IMR-90 (cell line): ENCODE data around the gene KCNJ10. TPM values are rescaled to one million over a fixed set of nuclear protein-coding genes. Genes with fewer than 3 reads are reported as not detected.

Source experiments
- ATAC-seq: fragments of 200-7000 bp; cut with Tn5 transposase; 2 replicates; pipeline ENCODE4 v1.9.1; 2020; ENCODE audit warnings: low read depth, mild to moderate bottlenecking, moderate library complexity
- BruUV-seq: library from RNA; stranded (reverse); fragments of 400-500 nt; replicated peaks from 2 replicates; lab custom pipeline; 2021; lab: Mats Ljungman, UMichigan
- CTCF ChIA-PET: fragments of 300-600 bp; formaldehyde crosslinking; extraction: SDS; loops from one replicate; lab custom pipeline; 2021; ENCODE audit warnings: antibody characterized with exemption; lab: Yijun Ruan, JAX
- POLR2A ChIA-PET: fragments of 300-600 bp; sonication (Branson Sonifier 250); formaldehyde crosslinking; loops from one replicate; lab custom pipeline; 2022; ENCODE audit warnings: antibody characterized with exemption; ENCODE audit not compliant: unreplicated experiment; lab: Charles Lee
- DNase-seq: peaks from one replicate; pipeline ENCODE4 v3.0.0; 2013
- H2AFZ ChIP-seq: replicated peaks from 2 replicates; pipeline ENCODE3; 2013; ENCODE audit warnings: low read length, mild to moderate bottlenecking; ENCODE audit not compliant: poor library complexity
- H2AK5ac ChIP-seq: 2 replicates; pipeline ENCODE4 v1.6.1; 2013; ENCODE audit warnings: low read depth, low read length, inconsistent platforms
- H2AK9ac ChIP-seq: replicated peaks from 2 replicates; pipeline ENCODE3; 2013; ENCODE audit warnings: mild to moderate bottlenecking, low read depth, low read length, moderate library complexity; ENCODE audit not compliant: poor library complexity
- H2BK120ac ChIP-seq: 2 replicates; pipeline ENCODE4 v1.6.1; 2013; ENCODE audit warnings: low read depth, low read length, inconsistent platforms
- H2BK15ac ChIP-seq: 3 replicates; pipeline ENCODE4 v1.6.1; 2013; ENCODE audit warnings: low read depth, low read length, inconsistent platforms
- H2BK20ac ChIP-seq: 2 replicates; pipeline ENCODE4 v1.6.1; 2013; ENCODE audit warnings: low read depth, mild to moderate bottlenecking, inconsistent platforms, low read length, moderate library complexity
- H2BK5ac ChIP-seq: 2 replicates; pipeline ENCODE4 v1.6.1; 2013; ENCODE audit warnings: mild to moderate bottlenecking, low read depth, low read length, inconsistent platforms; ENCODE audit not compliant: poor library complexity, severe bottlenecking
- H3K14ac ChIP-seq: replicated peaks from 2 replicates; pipeline ENCODE4 v1.6.1; 2013; ENCODE audit warnings: low read depth, low read length, inconsistent platforms
- H3K18ac ChIP-seq: 2 replicates; pipeline ENCODE4 v1.6.1; 2013; ENCODE audit warnings: low read depth, low read length, control low read depth
- H3K23ac ChIP-seq: 2 replicates; pipeline ENCODE4 v1.6.1; 2013; ENCODE audit warnings: low read depth, low read length, inconsistent platforms
- H3K27ac ChIP-seq: 2 replicates; pipeline ENCODE4 v1.5.1; 2013; ENCODE audit warnings: mild to moderate bottlenecking, control low read depth, low read length; ENCODE audit not compliant: insufficient read depth
- H3K27me3 ChIP-seq: 2 replicates; pipeline ENCODE4 v1.6.1; 2013; ENCODE audit warnings: low read length; ENCODE audit not compliant: control insufficient read depth, insufficient read depth
- H3K36me3 ChIP-seq: 2 replicates; pipeline ENCODE4 v1.6.1; 2013; ENCODE audit warnings: low read length, mixed read lengths; ENCODE audit not compliant: control insufficient read depth, insufficient read depth
- H3K4ac ChIP-seq: 2 replicates; pipeline ENCODE4 v1.6.1; 2013; ENCODE audit warnings: low read depth, low read length, inconsistent platforms
- H3K4me1 ChIP-seq: 2 replicates; pipeline ENCODE4 v1.6.1; 2013; ENCODE audit warnings: low read length, mixed read lengths; ENCODE audit not compliant: control insufficient read depth, insufficient read depth
- H3K4me2 ChIP-seq: 2 replicates; pipeline ENCODE4 v1.6.1; 2013; ENCODE audit warnings: low read depth, mild to moderate bottlenecking, control low read depth, low read length, moderate library complexity
- H3K4me3 ChIP-seq: 2 replicates; pipeline ENCODE4 v1.5.1; 2013; ENCODE audit warnings: low read depth, mild to moderate bottlenecking, control low read depth, low read length, moderate library complexity; ENCODE audit not compliant: insufficient read depth
- H3K56ac ChIP-seq: 2 replicates; pipeline ENCODE4 v1.6.1; 2013; ENCODE audit warnings: low read length, inconsistent platforms; ENCODE audit not compliant: insufficient read depth; ENCODE audit errors: extremely low read depth
- H3K79me1 ChIP-seq, 2 experiments: 2 replicates each; pipeline ENCODE4 v1.6.1; 2013; ENCODE audit warnings: low read length in 2 of 2, inconsistent platforms in 1 of 2, low read depth in 1 of 2
- H3K9ac ChIP-seq: 2 replicates; pipeline ENCODE4 v1.6.1; 2013; ENCODE audit warnings: low read depth, low read length, control low read depth
- H3K9me1 ChIP-seq: 2 replicates; pipeline ENCODE4 v1.6.1; 2013; ENCODE audit warnings: low read length, inconsistent platforms; ENCODE audit not compliant: insufficient read depth
- H3K9me3 ChIP-seq: 2 replicates; pipeline ENCODE4 v1.6.1; 2013; ENCODE audit warnings: low read length; ENCODE audit not compliant: control insufficient read depth, insufficient read depth
- H4K20me1 ChIP-seq: 2 replicates; pipeline ENCODE4 v1.6.1; 2013; ENCODE audit warnings: low read length, inconsistent platforms; ENCODE audit not compliant: insufficient read depth
- H4K5ac ChIP-seq: 2 replicates; pipeline ENCODE4 v1.6.1; 2013; ENCODE audit warnings: mild to moderate bottlenecking, low read depth, low read length, control low read depth
- H4K8ac ChIP-seq, 2 experiments: 2 replicates each; pipeline ENCODE4 v1.6.1; 2013; ENCODE audit warnings: low read depth in 2 of 2, low read length in 2 of 2, control low read depth in 1 of 2, inconsistent platforms in 1 of 2
- H4K91ac ChIP-seq: 2 replicates; pipeline ENCODE4 v1.6.1; 2013; ENCODE audit warnings: low read depth, low read length, inconsistent platforms; ENCODE audit not compliant: insufficient read depth
- BHLHE40 ChIP-seq: fragments of 150-350 bp; IDR thresholded peaks from 2 replicates; pipeline ENCODE4 v1.6.1; 2016; ENCODE audit warnings: mild to moderate bottlenecking, low read depth, low read length
- CEBPB ChIP-seq: IDR thresholded peaks from 2 replicates; pipeline ENCODE4 v1.6.1; 2012; ENCODE audit warnings: low read depth, low read length, improper control_type of control experiment
- ELK1 ChIP-seq: fragments of 150-350 bp; IDR thresholded peaks from 2 replicates; pipeline ENCODE4 v1.6.1; 2016; ENCODE audit warnings: low read depth, mild to moderate bottlenecking, low read length, moderate library complexity, borderline replicate concordance
- FOS ChIP-seq: fragments of 150-350 bp; IDR thresholded peaks from 2 replicates; pipeline ENCODE4 v1.6.1; 2016; ENCODE audit warnings: low read depth, low read length
- MAFK ChIP-seq: IDR thresholded peaks from 2 replicates; pipeline ENCODE4 v1.6.1; 2012; ENCODE audit warnings: low read depth, low read length, improper control_type of control experiment
- MAZ ChIP-seq: IDR thresholded peaks from 2 replicates; pipeline ENCODE4 v1.6.1; 2012; ENCODE audit warnings: low read depth, mild to moderate bottlenecking, low read length, improper control_type of control experiment, moderate library complexity, borderline replicate concordance
- MXI1 ChIP-seq: IDR thresholded peaks from 2 replicates; pipeline ENCODE4 v1.6.1; 2012; ENCODE audit warnings: low read depth, mild to moderate bottlenecking, low read length, moderate library complexity, borderline replicate concordance
- NFE2L2 ChIP-seq: fragments of 150-350 bp; IDR thresholded peaks from 2 replicates; pipeline ENCODE4 v1.6.1; 2016; ENCODE audit warnings: low read depth, mild to moderate bottlenecking, low read length
- POLR2A ChIP-seq: IDR thresholded peaks from 2 replicates; pipeline ENCODE4 v1.6.1; 2012; ENCODE audit warnings: mild to moderate bottlenecking, low read depth, low read length
- RAD21 ChIP-seq: IDR thresholded peaks from 2 replicates; pipeline ENCODE4 v1.6.1; 2012; ENCODE audit warnings: low read length, improper control_type of control experiment
- RCOR1 ChIP-seq: IDR thresholded peaks from 2 replicates; pipeline ENCODE4 v1.6.1; 2012; ENCODE audit warnings: mild to moderate bottlenecking, low read length, improper control_type of control experiment; ENCODE audit not compliant: insufficient replicate concordance
- RFX5 ChIP-seq: IDR thresholded peaks from 2 replicates; pipeline ENCODE4 v1.8.0; 2012; ENCODE audit warnings: low read depth, mild to moderate bottlenecking, low read length, moderate library complexity
- SMC3 ChIP-seq: fragments of 150-350 bp; IDR thresholded peaks from 2 replicates; pipeline ENCODE4 v1.6.1; 2016; ENCODE audit warnings: low read depth, mild to moderate bottlenecking, antibody characterized with exemption, low read length, moderate library complexity
- USF2 ChIP-seq: fragments of 150-350 bp; IDR thresholded peaks from 2 replicates; pipeline ENCODE4 v1.6.1; 2017; ENCODE audit warnings: mild to moderate bottlenecking, antibody characterized with exemption, low read length, low read depth
- WGBS, 2 experiments: methylation state at CpG; one replicate each; pipeline versions ENCODE4 v1.1.5 to v1.1.7; 2013; ENCODE audit warnings: missing lambda C conversion rate in 2 of 2; ENCODE audit not compliant: insufficient read length in 1 of 2; ENCODE audit errors: extremely low coverage in 2 of 2; 5-methylcytosine and 5-hydroxymethylcytosine counted together
- dilution Hi-C: fragments of 300-500 bp; cut with HindIII; formaldehyde crosslinking; loops from one replicate; pipeline ENCODE4 v1.14.3; 2018; ENCODE audit warnings: low sequenced_read_pairs; ENCODE audit not compliant: unreplicated experiment
- in situ Hi-C: fragments of 300-500 bp; cut with MboI; formaldehyde crosslinking; loops from 3 replicates; pipeline ENCODE4 v1.14.3; 2019; ENCODE audit warnings: low sequenced_read_pairs, inconsistent platforms, mixed read lengths
- intact Hi-C: fragments of 100-400 bp; cut with micrococcal nuclease; formaldehyde crosslinking; loops from 2 replicates; pipeline ENCODE4 v1.10.0; 2022
- polyA plus RNA-seq, 3 experiments: library from polyadenylated mRNA; depleted of rRNA; stranded (reverse); fragments of >200 nt; gene quantifications; 2 replicates each; pipeline ENCODE4 v1.2.3, GENCODE V29; 2012; ENCODE audit warnings: low replicate concordance in 1 of 3
- total RNA-seq: library from RNA; depleted of rRNA; stranded (reverse); fragments of >200 nt; gene quantifications from 2 replicates; pipeline ENCODE4 v1.2.3, GENCODE V29; 2012

Gene KCNJ10
- total and polyA plus RNA-seq, 2 of the 4 experiments (the other 2 are of a cell fraction) = not detected

GRCh38 chr1:160032165-160032820 is 37.7 kb downstream of the KCNJ10 start:
- peak overlapping the region; percentile 91 for H3K4me3 ChIP-seq
- H2BK15ac ChIP-seq = no peak overlapping the region
- peak overlapping the region; percentile 65 to 82 for H4K8ac ChIP-seq
- H2BK5ac ChIP-seq = no peak overlapping the region
- H2BK120ac ChIP-seq = peak overlapping the region; percentile 28; the same call in 1 of the 2 replicates
- peak overlapping the region; percentile 88 for H3K9ac ChIP-seq
- H3K9me1 ChIP-seq = peaks cover 4% of the 10 kb centered on the region; the same call in 1 of the 2 replicates
- H3K79me1 ChIP-seq = peaks cover 9 to 13% of the 10 kb centered on the region in 2 experiments
- peak overlapping the region; percentile 55; the same call in 1 of the 2 replicates for H3K23ac ChIP-seq
- BruUV-seq = no TSS peak
- peaks cover 3% of the 10 kb centered on the region; the same call in 1 of the 2 replicates for H3K27me3 ChIP-seq
- CTCF ChIA-PET = interaction anchor here (0.6 to 2.0 kb wide), 4 partner anchors 14 to 53 kb away, joined by 3 to 7 read pairs (median 4); no protein-coding TSS in a partner anchor
- no peak for DNase-seq
- 0 out of 2 replicates have a peak overlapping the region, but pooled peaks have one; percentile 10 for H3K18ac ChIP-seq
- H3K27ac ChIP-seq = peak overlapping the region; percentile 55
- H3K9me3 ChIP-seq = no peaks in the 10 kb centered on the region
- H3K4me2 ChIP-seq = peak overlapping the region; percentile 71
- H2AFZ ChIP-seq = peak overlapping the region; percentile 96
- peak overlapping the region; percentile 66 for H3K4ac ChIP-seq
- no peaks in the 10 kb centered on the region for H3K36me3 ChIP-seq
- dilution Hi-C loops = no loop called here
- H4K5ac ChIP-seq = peak overlapping the region; percentile 28
- H3K14ac ChIP-seq = peak overlapping the region; percentile 82
- H2BK20ac ChIP-seq = no peak overlapping the region
- no peaks in the 10 kb centered on the region for H4K20me1 ChIP-seq
- no peak overlapping the region for H2AK5ac ChIP-seq
- intact Hi-C loops = loop anchor here (2.0 kb wide), 1 partner anchor 251 kb away; the partner anchor contains the start of gene DUSP23
- H3K56ac ChIP-seq = no peak overlapping the region; the same call in 1 of the 2 replicates
- peak; percentile 76 for ATAC-seq
- WGBS, 2 experiments = 0% methylated on average over 1 of the region's 18 CpGs; no CpG with 5 or more reads in 1 of the 2 experiments
- H4K91ac ChIP-seq = 0 out of 2 replicates have a peak overlapping the region, but pooled peaks have one; percentile 8
- peaks cover 6% of the 10 kb centered on the region for H3K4me1 ChIP-seq
- in situ Hi-C loops = loop anchor here (10.0 kb wide), 1 partner anchor 247 kb away; the partner anchor contains the start of gene DUSP23
- H2AK9ac ChIP-seq = peak overlapping the region; percentile 6
- POLR2A ChIA-PET = interaction anchor here (0.8 kb wide), 1 partner anchor 25 kb away, joined by 4 read pairs; no protein-coding TSS in a partner anchor
- TF ChIP-seq NFE2L2 = no peak
- no peak for TF ChIP-seq ELK1
- TF ChIP-seq FOS = no peak
- TF ChIP-seq RAD21 = no peak
- no peak for TF ChIP-seq RFX5
- no peak for TF ChIP-seq POLR2A
- no peak for TF ChIP-seq USF2
- TF ChIP-seq MAFK = no peak
- TF ChIP-seq MAZ = no peak
- TF ChIP-seq BHLHE40 = no peak
- TF ChIP-seq RCOR1 = no peak
- TF ChIP-seq SMC3 = no peak
- no peak for TF ChIP-seq MXI1
- no peak for TF ChIP-seq CEBPB
